ENCODE results near the gene SFI1.

DNA sequence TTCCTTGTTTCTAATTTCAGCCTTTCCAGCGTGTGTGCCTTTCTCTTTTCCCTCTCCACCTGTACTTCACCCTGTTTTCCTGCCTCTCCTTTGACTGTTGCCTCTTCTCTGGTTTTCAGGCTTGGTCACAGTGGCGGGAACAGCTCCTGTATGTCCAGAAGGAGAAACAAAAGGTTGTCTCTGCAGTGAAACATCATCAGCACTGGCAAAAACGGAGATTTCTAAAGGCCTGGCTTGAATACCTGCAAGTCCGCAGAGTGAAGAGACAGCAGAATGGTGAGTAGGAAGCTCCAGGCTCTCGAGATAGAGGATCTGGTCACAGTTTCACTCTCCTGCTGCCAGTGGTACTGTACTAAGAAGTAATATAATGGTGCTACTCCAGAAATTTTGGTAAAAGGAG, 76.6 kb downstream of the SFI1 start:
- no peak for TF ChIP-seq POLR2A (IDR thresholded peaks at IDR 0.05)
- TF ChIP-seq, protein P1, sequence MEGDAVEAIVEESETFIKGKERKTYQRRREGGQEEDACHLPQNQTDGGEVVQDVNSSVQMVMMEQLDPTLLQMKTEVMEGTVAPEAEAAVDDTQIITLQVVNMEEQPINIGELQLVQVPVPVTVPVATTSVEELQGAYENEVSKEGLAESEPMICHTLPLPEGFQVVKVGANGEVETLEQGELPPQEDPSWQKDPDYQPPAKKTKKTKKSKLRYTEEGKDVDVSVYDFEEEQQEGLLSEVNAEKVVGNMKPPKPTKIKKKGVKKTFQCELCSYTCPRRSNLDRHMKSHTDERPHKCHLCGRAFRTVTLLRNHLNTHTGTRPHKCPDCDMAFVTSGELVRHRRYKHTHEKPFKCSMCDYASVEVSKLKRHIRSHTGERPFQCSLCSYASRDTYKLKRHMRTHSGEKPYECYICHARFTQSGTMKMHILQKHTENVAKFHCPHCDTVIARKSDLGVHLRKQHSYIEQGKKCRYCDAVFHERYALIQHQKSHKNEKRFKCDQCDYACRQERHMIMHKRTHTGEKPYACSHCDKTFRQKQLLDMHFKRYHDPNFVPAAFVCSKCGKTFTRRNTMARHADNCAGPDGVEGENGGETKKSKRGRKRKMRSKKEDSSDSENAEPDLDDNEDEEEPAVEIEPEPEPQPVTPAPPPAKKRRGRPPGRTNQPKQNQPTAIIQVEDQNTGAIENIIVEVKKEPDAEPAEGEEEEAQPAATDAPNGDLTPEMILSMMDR (IDR thresholded peaks at IDR 0.05) = no peak
- TF ChIP-seq POLR2AphosphoS5 (IDR thresholded peaks at IDR 0.05) = no peak
- TF ChIP-seq EP300 (IDR thresholded peaks at IDR 0.05) = no peak
